ENCODE measurements around the gene GNS.

DNA sequence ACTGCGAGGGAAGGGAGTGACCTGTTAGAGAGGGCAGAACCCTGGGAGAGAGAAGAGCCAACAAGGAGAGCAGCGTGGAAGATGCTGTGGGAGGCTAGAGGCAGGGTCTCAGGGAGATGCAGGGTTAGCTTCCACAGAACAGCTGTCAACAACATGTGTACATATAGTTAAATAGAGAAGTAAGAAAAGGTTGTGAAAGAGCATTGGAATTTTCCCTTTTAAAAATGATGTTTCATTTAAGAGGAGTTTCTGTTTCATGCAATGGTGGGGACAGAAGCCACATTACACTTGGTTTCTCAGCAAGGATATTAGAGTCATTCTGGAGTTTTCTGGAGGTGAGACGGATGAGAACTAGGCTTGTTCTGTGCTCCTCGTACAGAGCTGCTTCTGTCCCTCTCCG lies 41.4 kb upstream of the GNS start:
- TF ChIP-seq POLR2A (IDR thresholded peaks at IDR 0.05; ENCODE audit: low read depth, low read length): no peak
- no peak for TF ChIP-seq TAF1 (IDR thresholded peaks at IDR 0.05; ENCODE audit: borderline replicate concordance, low read depth, low read length)
- TF ChIP-seq POLR2AphosphoS5 (IDR thresholded peaks at IDR 0.05; ENCODE audit: low read depth, low read length): no peak

Data from GM12892 (cell line).